ENCODE measurements around the gene SPEF1. TPM values are rescaled to one million over a fixed set of nuclear protein-coding genes. Genes with fewer than 3 reads are reported as not detected.
A peak's percentile ranks its signal among the peaks of the same experiment; 100 is the strongest.

Gene SPEF1
- total and polyA plus RNA-seq, 2 of the 13 experiments (the other 11 are each of a cell fraction or from before 2014, with no cell fraction given): 0.11 to 0.27 TPM

DNA sequence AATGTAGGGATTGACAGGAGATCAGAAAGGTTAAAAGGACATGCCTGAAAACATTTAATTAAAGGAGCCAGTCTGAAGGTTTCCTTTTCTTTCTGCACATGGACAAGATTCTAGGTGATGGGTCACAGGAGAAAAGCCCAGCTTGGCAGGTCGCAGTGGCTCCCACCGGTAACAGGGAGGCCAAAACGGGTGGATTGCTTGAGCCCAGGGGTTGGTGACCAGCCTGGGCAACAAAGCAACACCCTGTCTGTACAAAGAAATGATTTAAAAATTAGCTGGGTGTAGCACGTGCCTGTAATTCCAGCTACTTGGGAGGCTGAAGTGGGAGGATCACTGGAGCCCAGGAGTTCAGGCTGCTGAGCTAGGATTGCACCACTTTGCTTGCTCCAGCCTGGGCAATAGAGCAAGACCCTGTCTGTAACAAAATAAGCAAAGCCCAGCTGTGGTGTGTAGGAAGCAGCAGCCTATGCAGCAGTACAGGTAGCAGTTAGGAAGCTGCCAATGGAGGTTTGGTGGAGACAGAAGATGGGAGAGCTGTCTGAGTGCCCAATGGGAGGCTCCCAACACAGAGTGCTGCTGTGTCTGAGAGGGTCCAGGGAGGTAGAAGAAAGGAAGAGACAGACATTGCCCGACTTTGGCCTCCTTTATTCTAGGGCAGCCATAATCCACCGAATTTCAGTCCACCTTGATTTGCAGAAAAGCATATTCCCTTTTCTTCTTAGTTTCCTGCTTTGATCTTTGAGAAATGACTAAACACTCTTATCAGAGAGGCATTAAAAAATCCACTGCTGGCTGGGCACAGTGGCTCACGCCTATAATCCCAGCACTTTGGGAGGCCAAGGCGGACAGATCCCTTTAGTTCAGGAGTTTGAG, 32.0 kb upstream of the SPEF1 start (continued):
- TF ChIP-seq, protein P1, sequence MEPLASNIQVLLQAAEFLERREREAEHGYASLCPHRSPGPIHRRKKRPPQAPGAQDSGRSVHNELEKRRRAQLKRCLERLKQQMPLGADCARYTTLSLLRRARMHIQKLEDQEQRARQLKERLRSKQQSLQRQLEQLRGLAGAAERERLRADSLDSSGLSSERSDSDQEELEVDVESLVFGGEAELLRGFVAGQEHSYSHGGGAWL (CRISPR knock-in tag; IDR thresholded peaks at IDR 0.05): no peak
- TF ChIP-seq, protein P2, sequence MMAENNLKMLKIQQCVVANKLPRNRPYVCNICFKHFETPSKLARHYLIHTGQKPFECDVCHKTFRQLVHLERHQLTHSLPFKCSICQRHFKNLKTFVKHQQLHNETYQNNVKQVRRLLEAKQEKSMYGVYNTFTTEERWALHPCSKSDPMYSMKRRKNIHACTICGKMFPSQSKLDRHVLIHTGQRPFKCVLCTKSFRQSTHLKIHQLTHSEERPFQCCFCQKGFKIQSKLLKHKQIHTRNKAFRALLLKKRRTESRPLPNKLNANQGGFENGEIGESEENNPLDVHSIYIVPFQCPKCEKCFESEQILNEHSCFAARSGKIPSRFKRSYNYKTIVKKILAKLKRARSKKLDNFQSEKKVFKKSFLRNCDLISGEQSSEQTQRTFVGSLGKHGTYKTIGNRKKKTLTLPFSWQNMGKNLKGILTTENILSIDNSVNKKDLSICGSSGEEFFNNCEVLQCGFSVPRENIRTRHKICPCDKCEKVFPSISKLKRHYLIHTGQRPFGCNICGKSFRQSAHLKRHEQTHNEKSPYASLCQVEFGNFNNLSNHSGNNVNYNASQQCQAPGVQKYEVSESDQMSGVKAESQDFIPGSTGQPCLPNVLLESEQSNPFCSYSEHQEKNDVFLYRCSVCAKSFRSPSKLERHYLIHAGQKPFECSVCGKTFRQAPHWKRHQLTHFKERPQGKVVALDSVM (CRISPR knock-in tag; IDR thresholded peaks at IDR 0.05): peak; percentile 90
- TF ChIP-seq ZNF788 (CRISPR knock-in tag; IDR thresholded peaks at IDR 0.05; ENCODE audit: borderline replicate concordance) (no peak), ZNF75D (CRISPR knock-in tag; IDR thresholded peaks at IDR 0.05; ENCODE audit: borderline replicate concordance) (no peak), ZNF652 (CRISPR knock-in tag; IDR thresholded peaks at IDR 0.05; ENCODE audit: borderline replicate concordance, low read depth) (no peak), FOXM1 (CRISPR knock-in tag; IDR thresholded peaks at IDR 0.05) (no peak), BHLHE40 (IDR thresholded peaks at IDR 0.05; ENCODE audit: low read length) (peak; percentile 41), ZNF264 (CRISPR knock-in tag; IDR thresholded peaks at IDR 0.05) (no peak), JUND (CRISPR knock-in tag; IDR thresholded peaks at IDR 0.05) (no peak), ZNF333 (CRISPR knock-in tag; IDR thresholded peaks at IDR 0.05; ENCODE audit: borderline replicate concordance) (no peak), ZNF629 (CRISPR knock-in tag; conservative IDR thresholded peaks at IDR 0.05) (no peak), NR2C2 (CRISPR knock-in tag; IDR thresholded peaks at IDR 0.05; ENCODE audit: borderline replicate concordance) (no peak)
- TF ChIP-seq, protein P3, sequence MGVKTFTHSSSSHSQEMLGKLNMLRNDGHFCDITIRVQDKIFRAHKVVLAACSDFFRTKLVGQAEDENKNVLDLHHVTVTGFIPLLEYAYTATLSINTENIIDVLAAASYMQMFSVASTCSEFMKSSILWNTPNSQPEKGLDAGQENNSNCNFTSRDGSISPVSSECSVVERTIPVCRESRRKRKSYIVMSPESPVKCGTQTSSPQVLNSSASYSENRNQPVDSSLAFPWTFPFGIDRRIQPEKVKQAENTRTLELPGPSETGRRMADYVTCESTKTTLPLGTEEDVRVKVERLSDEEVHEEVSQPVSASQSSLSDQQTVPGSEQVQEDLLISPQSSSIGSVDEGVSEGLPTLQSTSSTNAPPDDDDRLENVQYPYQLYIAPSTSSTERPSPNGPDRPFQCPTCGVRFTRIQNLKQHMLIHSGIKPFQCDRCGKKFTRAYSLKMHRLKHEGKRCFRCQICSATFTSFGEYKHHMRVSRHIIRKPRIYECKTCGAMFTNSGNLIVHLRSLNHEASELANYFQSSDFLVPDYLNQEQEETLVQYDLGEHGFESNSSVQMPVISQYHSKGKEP (CRISPR knock-in tag; IDR thresholded peaks at IDR 0.05): no peak
- TF ChIP-seq, protein P4, sequence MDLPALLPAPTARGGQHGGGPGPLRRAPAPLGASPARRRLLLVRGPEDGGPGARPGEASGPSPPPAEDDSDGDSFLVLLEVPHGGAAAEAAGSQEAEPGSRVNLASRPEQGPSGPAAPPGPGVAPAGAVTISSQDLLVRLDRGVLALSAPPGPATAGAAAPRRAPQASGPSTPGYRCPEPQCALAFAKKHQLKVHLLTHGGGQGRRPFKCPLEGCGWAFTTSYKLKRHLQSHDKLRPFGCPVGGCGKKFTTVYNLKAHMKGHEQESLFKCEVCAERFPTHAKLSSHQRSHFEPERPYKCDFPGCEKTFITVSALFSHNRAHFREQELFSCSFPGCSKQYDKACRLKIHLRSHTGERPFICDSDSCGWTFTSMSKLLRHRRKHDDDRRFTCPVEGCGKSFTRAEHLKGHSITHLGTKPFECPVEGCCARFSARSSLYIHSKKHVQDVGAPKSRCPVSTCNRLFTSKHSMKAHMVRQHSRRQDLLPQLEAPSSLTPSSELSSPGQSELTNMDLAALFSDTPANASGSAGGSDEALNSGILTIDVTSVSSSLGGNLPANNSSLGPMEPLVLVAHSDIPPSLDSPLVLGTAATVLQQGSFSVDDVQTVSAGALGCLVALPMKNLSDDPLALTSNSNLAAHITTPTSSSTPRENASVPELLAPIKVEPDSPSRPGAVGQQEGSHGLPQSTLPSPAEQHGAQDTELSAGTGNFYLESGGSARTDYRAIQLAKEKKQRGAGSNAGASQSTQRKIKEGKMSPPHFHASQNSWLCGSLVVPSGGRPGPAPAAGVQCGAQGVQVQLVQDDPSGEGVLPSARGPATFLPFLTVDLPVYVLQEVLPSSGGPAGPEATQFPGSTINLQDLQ (CRISPR knock-in tag; IDR thresholded peaks at IDR 0.05): no peak
- TF ChIP-seq, protein P5, sequence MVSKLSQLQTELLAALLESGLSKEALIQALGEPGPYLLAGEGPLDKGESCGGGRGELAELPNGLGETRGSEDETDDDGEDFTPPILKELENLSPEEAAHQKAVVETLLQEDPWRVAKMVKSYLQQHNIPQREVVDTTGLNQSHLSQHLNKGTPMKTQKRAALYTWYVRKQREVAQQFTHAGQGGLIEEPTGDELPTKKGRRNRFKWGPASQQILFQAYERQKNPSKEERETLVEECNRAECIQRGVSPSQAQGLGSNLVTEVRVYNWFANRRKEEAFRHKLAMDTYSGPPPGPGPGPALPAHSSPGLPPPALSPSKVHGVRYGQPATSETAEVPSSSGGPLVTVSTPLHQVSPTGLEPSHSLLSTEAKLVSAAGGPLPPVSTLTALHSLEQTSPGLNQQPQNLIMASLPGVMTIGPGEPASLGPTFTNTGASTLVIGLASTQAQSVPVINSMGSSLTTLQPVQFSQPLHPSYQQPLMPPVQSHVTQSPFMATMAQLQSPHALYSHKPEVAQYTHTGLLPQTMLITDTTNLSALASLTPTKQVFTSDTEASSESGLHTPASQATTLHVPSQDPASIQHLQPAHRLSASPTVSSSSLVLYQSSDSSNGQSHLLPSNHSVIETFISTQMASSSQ (IDR thresholded peaks at IDR 0.05; ENCODE audit: low read depth): no peak
- TF ChIP-seq, protein P5 (CRISPR knock-in tag; IDR thresholded peaks at IDR 0.05; ENCODE audit: borderline replicate concordance): no peak
